Smooth muscle cell (in vitro differentiated cells): Measurements from ENCODE around the gene ARHGAP42. TPM values are rescaled to one million over a fixed set of nuclear protein-coding genes. Genes with fewer than 3 reads are reported as not detected.

Experiments
- DNase-seq: peaks from one replicate; lab custom pipeline; 2025; ENCODE audit not compliant: unreplicated experiment; lab: John Stamatoyannopoulos, UW
- H2AFZ ChIP-seq: fragments of 200-600 bp; sonication (generic); 2 replicates; pipeline ENCODE4 v1.6.0; 2016; ENCODE audit warnings: antibody characterized with exemption, low read depth, mild to moderate bottlenecking
- H3F3A ChIP-seq: fragments of 200-600 bp; sonication (generic); 2 replicates; pipeline ENCODE4 v1.6.0; 2017; ENCODE audit warnings: antibody characterized with exemption, low read depth
- H3K27ac ChIP-seq: fragments of 200-600 bp; sonication (generic); 2 replicates; pipeline ENCODE4 v1.5.1; 2016; ENCODE audit warnings: low read depth, mild to moderate bottlenecking
- H3K27me3 ChIP-seq: fragments of 200-600 bp; sonication (generic); 2 replicates; pipeline ENCODE4 v1.6.1; 2016; ENCODE audit warnings: low read depth, mild to moderate bottlenecking
- H3K36me3 ChIP-seq: fragments of 200-600 bp; sonication (generic); 2 replicates; pipeline ENCODE4 v1.5.1; 2016; ENCODE audit warnings: low read depth
- H3K4me1 ChIP-seq: fragments of 200-600 bp; sonication (generic); 2 replicates; pipeline ENCODE4 v1.5.1; 2016; ENCODE audit warnings: low read depth
- H3K4me2 ChIP-seq: fragments of 200-600 bp; sonication (generic); 2 replicates; pipeline ENCODE4 v1.6.0; 2016; ENCODE audit warnings: mild to moderate bottlenecking
- H3K4me3 ChIP-seq: fragments of 200-600 bp; sonication (generic); 2 replicates; pipeline ENCODE4 v1.5.1; 2016; ENCODE audit warnings: mild to moderate bottlenecking
- H3K79me2 ChIP-seq: fragments of 200-600 bp; sonication (generic); 2 replicates; pipeline ENCODE4 v1.6.0; 2016; ENCODE audit warnings: low read depth, mild to moderate bottlenecking
- H3K9ac ChIP-seq: fragments of 200-600 bp; sonication (generic); 2 replicates; pipeline ENCODE4 v1.6.0; 2016; ENCODE audit warnings: low read depth
- H3K9me3 ChIP-seq: fragments of 200-600 bp; sonication (generic); replicated peaks from 2 replicates; pipeline ENCODE4 v1.5.1; 2016; ENCODE audit warnings: low read depth
- H4K20me1 ChIP-seq: fragments of 200-600 bp; sonication (generic); 2 replicates; pipeline ENCODE4 v1.6.0; 2016; ENCODE audit warnings: low read depth
- CTCF ChIP-seq: fragments of 200-600 bp; sonication (generic); IDR thresholded peaks from 2 replicates; pipeline ENCODE4 v1.5.1; 2017; ENCODE audit warnings: borderline replicate concordance, mild to moderate bottlenecking, antibody characterized with exemption; ENCODE audit not compliant: insufficient read depth, poor library complexity, severe bottlenecking
- WGBS: methylation state at CpG from one replicate; pipeline ENCODE4 v1.1.7; 2016; ENCODE audit warnings: low lambda C conversion rate; 5-methylcytosine and 5-hydroxymethylcytosine counted together
- polyA plus RNA-seq: library from polyadenylated mRNA; unstranded; fragments of >200 nt; fragmentation: Nextera tagmentation; extraction: Ambion mirVana; gene quantifications from 2 replicates; pipeline ENCODE4 v1.2.1, GENCODE V29; 2016
- total RNA-seq: library from RNA; depleted of rRNA; stranded (reverse); fragments of >200 nt; gene quantifications from 2 replicates; pipeline ENCODE4 v1.2.3, GENCODE V29; 2014

Gene ARHGAP42
- total and polyA plus RNA-seq, 2 experiments from 2014 or later, result 12.2 to 53.4 TPM

DNA sequence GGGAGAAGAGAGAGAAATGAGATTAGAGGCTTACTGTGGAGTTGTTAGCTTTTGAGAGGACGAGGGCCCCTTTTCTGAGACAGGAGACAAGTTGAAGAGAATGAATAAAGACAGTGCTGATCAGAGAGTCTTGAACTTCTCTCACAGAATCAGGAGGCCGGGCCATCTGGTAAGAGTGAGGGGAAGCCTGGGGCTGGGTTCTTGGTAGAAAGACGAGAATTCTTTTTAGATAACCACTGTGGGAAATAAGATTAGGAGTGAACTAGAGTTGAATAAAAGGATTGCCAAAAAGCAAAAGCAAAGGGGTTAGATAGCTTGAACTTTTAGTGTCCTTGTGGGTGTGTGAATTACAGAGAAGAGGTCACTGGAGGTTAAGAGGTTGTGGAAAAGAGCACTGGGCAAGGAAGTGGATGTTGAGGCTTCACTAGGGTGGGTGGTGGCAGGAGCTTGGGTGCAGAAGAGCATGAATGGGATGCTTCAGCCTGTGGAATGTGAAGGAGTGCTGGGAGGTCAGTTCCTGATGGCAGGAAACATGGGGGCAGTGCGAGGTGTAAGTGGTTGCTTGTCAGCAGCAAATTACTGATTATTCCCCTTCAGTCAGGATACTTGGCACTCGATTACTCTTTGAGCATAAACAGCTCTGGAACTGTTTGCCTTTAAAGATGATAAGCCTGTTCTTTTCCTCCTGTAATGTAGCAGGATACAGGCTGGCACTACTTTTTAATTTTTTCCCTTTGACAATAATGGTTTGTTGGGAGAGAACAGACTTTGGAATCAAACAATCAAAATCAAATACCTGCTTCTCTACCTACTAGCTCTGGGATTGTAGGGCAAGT lies 98.3 kb downstream of the ARHGAP42 start:
- H3K4me1 ChIP-seq, result peaks cover 6% of the 10 kb centered on the region
- no peak for TF ChIP-seq CTCF
- H3K9ac ChIP-seq, result no peak overlapping the region
- H3K36me3 ChIP-seq, result no peaks in the 10 kb centered on the region
- H4K20me1 ChIP-seq, result peaks cover 6% of the 10 kb centered on the region
- 27% methylated on average over 5 of the region's 5 CpGs for WGBS
- H3K4me3 ChIP-seq, result no peak overlapping the region
- no peaks in the 10 kb centered on the region for H3K27me3 ChIP-seq
- H3F3A ChIP-seq, result no peaks in the 10 kb centered on the region
- DNase-seq, result no peak
- peak overlapping the region; percentile 26 for H3K4me2 ChIP-seq
- H2AFZ ChIP-seq, result no peak overlapping the region
- no peaks in the 10 kb centered on the region for H3K9me3 ChIP-seq
- H3K27ac ChIP-seq, result no peak overlapping the region
- H3K79me2 ChIP-seq, result peaks cover 59% of the 10 kb centered on the region

DNA sequence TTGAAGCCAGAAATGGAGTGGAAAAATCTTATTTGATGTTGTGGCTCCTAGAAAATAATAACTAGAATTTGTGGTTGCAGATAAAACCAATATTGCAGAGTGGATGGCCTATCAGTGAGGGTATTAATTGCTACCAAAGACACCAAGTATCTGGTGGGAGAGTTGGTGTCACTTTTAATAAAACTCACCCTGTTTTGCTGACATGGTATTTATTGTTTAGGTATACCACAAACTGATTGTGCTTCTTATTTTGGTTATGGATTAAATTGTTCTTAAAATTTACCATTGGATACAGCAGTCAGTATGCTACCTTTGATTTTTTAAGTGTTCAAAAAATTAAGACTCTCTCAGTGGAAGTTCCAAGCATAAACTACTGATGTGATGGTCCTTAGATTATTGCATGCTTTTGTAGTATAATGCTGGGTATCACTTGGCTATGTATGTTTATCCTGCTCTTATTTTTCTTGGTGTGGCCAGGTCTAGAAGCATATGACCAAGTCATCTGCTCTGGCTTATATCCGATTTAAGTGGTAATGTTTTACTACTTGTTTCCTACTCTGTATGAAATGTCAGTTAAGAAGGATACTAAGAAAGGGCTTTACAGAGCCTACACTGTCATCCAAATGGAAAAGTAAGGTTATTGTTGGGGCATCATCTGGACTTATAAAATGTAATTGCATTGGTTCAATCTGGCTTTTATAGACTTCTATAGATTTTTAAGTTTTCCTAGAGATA lies 101.6 kb downstream of the ARHGAP42 start:
- Histone ChIP-seq H3K36me3 (no peaks in the 10 kb centered on the region), H3F3A (no peaks in the 10 kb centered on the region), H3K27ac (peak overlapping the region; percentile 1), H3K4me3 (no peak overlapping the region), H3K4me1 (peaks cover 11% of the 10 kb centered on the region), H3K27me3 (no peaks in the 10 kb centered on the region), H4K20me1 (peaks cover 6% of the 10 kb centered on the region), H3K79me2 (peaks cover 73% of the 10 kb centered on the region), H2AFZ (no peak overlapping the region), H3K9ac (no peak overlapping the region), H3K9me3 (no peaks in the 10 kb centered on the region), H3K4me2 (peak overlapping the region; percentile 25)
- WGBS, result 31% methylated on average over 1 of the region's 1 CpG
- TF ChIP-seq CTCF, result no peak
- no peak for DNase-seq

- no peaks in the 10 kb centered on the region for H3K36me3 ChIP-seq
- no peak overlapping the region for H3K4me2 ChIP-seq
- H2AFZ ChIP-seq, result no peak overlapping the region
- no peak overlapping the region for H3K4me3 ChIP-seq
- peaks cover 6% of the 10 kb centered on the region for H4K20me1 ChIP-seq
- H3K79me2 ChIP-seq, result peaks cover 74% of the 10 kb centered on the region
- H3F3A ChIP-seq, result no peaks in the 10 kb centered on the region
- H3K27ac ChIP-seq, result no peak overlapping the region
- H3K9ac ChIP-seq, result no peak overlapping the region
- H3K4me1 ChIP-seq, result peaks cover 11% of the 10 kb centered on the region
- no peaks in the 10 kb centered on the region for H3K27me3 ChIP-seq
- no peak for TF ChIP-seq CTCF
- WGBS, result 65% methylated on average over 6 of the region's 6 CpGs
- no peaks in the 10 kb centered on the region for H3K9me3 ChIP-seq
- no peak for DNase-seq
Measured at GRCh38 chr11:100789500-100789899, 102.4 kb downstream of the ARHGAP42 start.
